DOHH2 (cell line): ENCODE data around the gene CLCN2.

Experiments
- H3F3A ChIP-seq: fragments of 200-600 bp; sonication (generic), shearing (Covaris generic); 2 replicates; pipeline ENCODE4 v1.6.0; 2016; ENCODE audit warnings: antibody characterized with exemption, mild to moderate bottlenecking; ENCODE audit not compliant: control insufficient read depth, insufficient read depth
- H3K27ac ChIP-seq: fragments of 200-600 bp; sonication (generic); 2 replicates; pipeline ENCODE4 v1.5.1; 2014; ENCODE audit warnings: low read depth, mild to moderate bottlenecking, low read length, moderate library complexity
- H3K27me3 ChIP-seq: fragments of 200-600 bp; sonication (generic); 2 replicates; pipeline ENCODE4 v1.6.1; 2014; ENCODE audit warnings: mild to moderate bottlenecking, low read length, mixed read lengths; ENCODE audit not compliant: control insufficient read depth
- H3K36me3 ChIP-seq: fragments of 200-600 bp; sonication (generic); 2 replicates; pipeline ENCODE4 v1.6.1; 2014; ENCODE audit warnings: mild to moderate bottlenecking, low read length, moderate library complexity, mixed read lengths; ENCODE audit not compliant: control insufficient read depth
- H3K4me1 ChIP-seq: fragments of 200-600 bp; sonication (generic); 2 replicates; pipeline ENCODE4 v1.6.1; 2014; ENCODE audit warnings: mild to moderate bottlenecking, low read length, mixed read lengths; ENCODE audit not compliant: control insufficient read depth
- H3K4me2 ChIP-seq: fragments of 200-600 bp; sonication (generic); 2 replicates; pipeline ENCODE4 v1.6.0; 2014; ENCODE audit warnings: mild to moderate bottlenecking, low read length, moderate library complexity
- H3K4me3 ChIP-seq: fragments of 200-600 bp; sonication (generic); 2 replicates; pipeline ENCODE4 v1.5.1; 2014; ENCODE audit warnings: mild to moderate bottlenecking, low read length, mixed read lengths
- H3K79me2 ChIP-seq: fragments of 200-600 bp; sonication (generic); 2 replicates; pipeline ENCODE4 v1.6.1; 2014; ENCODE audit warnings: mild to moderate bottlenecking, low read length, mixed read lengths; ENCODE audit not compliant: control insufficient read depth
- H3K9me2 ChIP-seq: fragments of 200-600 bp; sonication (generic); replicated peaks from 2 replicates; pipeline ENCODE4 v1.6.1; 2014; ENCODE audit warnings: mild to moderate bottlenecking, low read length, mixed read lengths; ENCODE audit not compliant: control insufficient read depth
- H3K9me3 ChIP-seq: fragments of 200-600 bp; sonication (generic); 2 replicates; pipeline ENCODE4 v1.6.1; 2014; ENCODE audit warnings: antibody characterized with exemption, low read length, mixed read lengths; ENCODE audit not compliant: control insufficient read depth, insufficient read depth
- H4K20me1 ChIP-seq: fragments of 200-600 bp; sonication (generic); 2 replicates; pipeline ENCODE4 v1.6.0; 2014; ENCODE audit warnings: low read depth, mild to moderate bottlenecking, antibody characterized with exemption, low read length, moderate library complexity; ENCODE audit not compliant: control insufficient read depth, insufficient read depth
- CTCF ChIP-seq: fragments of 200-600 bp; sonication (generic); IDR thresholded peaks from one replicate; pipeline ENCODE4 v1.5.1; 2014; ENCODE audit warnings: antibody characterized with exemption, mild to moderate bottlenecking, low read depth, low read length; ENCODE audit not compliant: poor library complexity, severe bottlenecking
- EZH2phosphoT487 ChIP-seq: fragments of 200-600 bp; sonication (generic); IDR thresholded peaks from 2 replicates; pipeline ENCODE4 v1.6.1; 2017; ENCODE audit warnings: borderline replicate concordance, mild to moderate bottlenecking, antibody characterized with exemption, low read length, moderate library complexity, mixed read lengths

Gene CLCN2

DNA sequence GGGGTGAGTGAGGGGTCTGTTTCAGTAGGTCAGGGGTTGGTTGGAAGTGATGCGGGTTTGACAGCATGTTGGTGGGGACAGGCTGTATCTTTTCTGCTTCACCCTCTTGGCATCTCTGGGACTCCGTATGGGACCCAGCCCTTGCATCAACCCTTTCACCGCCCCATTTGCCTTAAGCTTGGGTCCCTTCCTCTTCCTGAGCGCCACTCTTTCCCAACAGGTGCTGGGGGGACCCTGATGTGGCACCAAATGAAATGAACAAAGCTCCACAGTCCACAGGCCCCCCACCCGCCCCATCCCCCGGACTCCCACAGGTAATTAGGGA lies 45.9 kb downstream of the CLCN2 start:
- Histone ChIP-seq H3K4me2 (peak overlapping the region; percentile 77), H3K36me3 (peaks cover 56% of the 10 kb centered on the region), H3K4me1 (peaks cover 30% of the 10 kb centered on the region), H4K20me1 (peaks cover 43% of the 10 kb centered on the region), H3K79me2 (peaks cover 58% of the 10 kb centered on the region), H3K9me3 (no peaks in the 10 kb centered on the region), H3K9me2 (no peaks in the 10 kb centered on the region), H3K27me3 (no peaks in the 10 kb centered on the region), H3K27ac (peak overlapping the region; percentile 43), H3F3A (peaks cover 5% of the 10 kb centered on the region), H3K4me3 (peak overlapping the region; percentile 79)
- TF ChIP-seq EZH2phosphoT487 (no peak), CTCF (no peak)

- Histone ChIP-seq H3K9me2 (no peaks in the 10 kb centered on the region), H3K4me1 (peaks cover 30% of the 10 kb centered on the region), H3K36me3 (peaks cover 53% of the 10 kb centered on the region), H3K27ac (peak overlapping the region; percentile 43), H3K79me2 (peaks cover 53% of the 10 kb centered on the region), H3K27me3 (no peaks in the 10 kb centered on the region), H3K9me3 (no peaks in the 10 kb centered on the region), H3K4me3 (peak overlapping the region; percentile 79), H3K4me2 (peak overlapping the region; percentile 77), H3F3A (peaks cover 5% of the 10 kb centered on the region), H4K20me1 (peaks cover 38% of the 10 kb centered on the region)
- TF ChIP-seq CTCF: no peak
- no peak for TF ChIP-seq EZH2phosphoT487
These were observed 46.5 kb downstream of the CLCN2 start for GRCh38 chr3:184314700-184315542.

- Histone ChIP-seq H3F3A (peaks cover 5% of the 10 kb centered on the region), H3K27me3 (no peaks in the 10 kb centered on the region), H3K36me3 (peaks cover 49% of the 10 kb centered on the region), H3K27ac (peak within 1 kb of the TSS; percentile 43), H3K4me1 (peaks cover 30% of the 10 kb centered on the region), H4K20me1 (peaks cover 33% of the 10 kb centered on the region), H3K4me3 (peak within 1 kb of the TSS; percentile 79), H3K79me2 (peaks cover 48% of the 10 kb centered on the region), H3K4me2 (peak within 1 kb of the TSS; percentile 77), H3K9me2 (no peaks in the 10 kb centered on the region), H3K9me3 (no peaks in the 10 kb centered on the region)
- TF ChIP-seq EZH2phosphoT487 (no peak), CTCF (no peak)
These were observed 47.1 kb downstream of the CLCN2 start, which contains the start of gene EIF4G1 for GRCh38 chr3:184314363-184314699. EIF4G1 (plus strand) TSS chr3:184314606; CDS start chr3:184315797, 1,191 bp downstream.
